Measurements from ENCODE around the gene GZMA.

GRCh38 chr5:55063899-55064298 is 38.5 kb upstream of the GZMA start:
- TF ChIP-seq, protein P1, sequence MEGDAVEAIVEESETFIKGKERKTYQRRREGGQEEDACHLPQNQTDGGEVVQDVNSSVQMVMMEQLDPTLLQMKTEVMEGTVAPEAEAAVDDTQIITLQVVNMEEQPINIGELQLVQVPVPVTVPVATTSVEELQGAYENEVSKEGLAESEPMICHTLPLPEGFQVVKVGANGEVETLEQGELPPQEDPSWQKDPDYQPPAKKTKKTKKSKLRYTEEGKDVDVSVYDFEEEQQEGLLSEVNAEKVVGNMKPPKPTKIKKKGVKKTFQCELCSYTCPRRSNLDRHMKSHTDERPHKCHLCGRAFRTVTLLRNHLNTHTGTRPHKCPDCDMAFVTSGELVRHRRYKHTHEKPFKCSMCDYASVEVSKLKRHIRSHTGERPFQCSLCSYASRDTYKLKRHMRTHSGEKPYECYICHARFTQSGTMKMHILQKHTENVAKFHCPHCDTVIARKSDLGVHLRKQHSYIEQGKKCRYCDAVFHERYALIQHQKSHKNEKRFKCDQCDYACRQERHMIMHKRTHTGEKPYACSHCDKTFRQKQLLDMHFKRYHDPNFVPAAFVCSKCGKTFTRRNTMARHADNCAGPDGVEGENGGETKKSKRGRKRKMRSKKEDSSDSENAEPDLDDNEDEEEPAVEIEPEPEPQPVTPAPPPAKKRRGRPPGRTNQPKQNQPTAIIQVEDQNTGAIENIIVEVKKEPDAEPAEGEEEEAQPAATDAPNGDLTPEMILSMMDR (IDR thresholded peaks at IDR 0.05), result no peak
- TF ChIP-seq POLR2A (IDR thresholded peaks at IDR 0.05), result no peak

Data from lower leg skin (tissue), 3 donors.